K562 (cell line): ENCODE measurements around the gene RHOT1. TPM values are rescaled to one million over a fixed set of nuclear protein-coding genes. Genes with fewer than 3 reads are reported as not detected.

Source experiments
- ATAC-seq: fragments of 200-7000 bp; cut with Tn5 transposase; 3 replicates; pipeline ENCODE4 v1.9.1; 2020; ENCODE audit warnings: moderate library complexity
- BruUV-seq: library from RNA; stranded (reverse); fragments of 400-500 nt; replicated peaks from 2 replicates; lab custom pipeline; 2021; lab: Mats Ljungman, UMichigan
- CTCF ChIA-PET: fragments of 300-600 bp; formaldehyde crosslinking; extraction: SDS; loops from one replicate; lab custom pipeline; 2021; ENCODE audit warnings: low intra/inter-chr PET ratio; lab: Yijun Ruan, JAX
- POLR2A ChIA-PET: fragments of 300-600, 350-650 bp; sonication (Branson Sonifier 250); formaldehyde crosslinking; extraction: SDS; loops from one replicate; lab custom pipeline; 2021; ENCODE audit warnings: antibody characterized with exemption, inconsistent platforms; lab: Yijun Ruan, JAX
- DNase-seq, 4 experiments: peaks; one replicate each; pipeline versions ENCODE4 v3.0.0 to v3.0.0-alpha.2; 2011 to 2018; ENCODE audit warnings: low spot score in 3 of 4, mixed read lengths in 3 of 4; ENCODE audit errors: extremely low read depth in 1 of 4
- FAIRE-seq: peaks from 2 replicates; lab custom pipeline; 2011; peaks lifted over from hg19 to GRCh38; lab: Jason Lieb, UNC
- H2AFZ ChIP-seq: 2 replicates; pipeline ENCODE4 v1.6.0; 2011; ENCODE audit warnings: low read depth, low read length, control low read depth, inconsistent platforms
- H3K27ac ChIP-seq: fragments of 200-600 bp; 3 replicates; pipeline ENCODE4 v1.8.0; 2011; ENCODE audit warnings: low read depth, mild to moderate bottlenecking, control low read depth, inconsistent platforms, low read length, moderate library complexity, mixed read lengths; ENCODE audit errors: extremely low read depth
- H3K27me3 ChIP-seq, 2 experiments: fragments of 300-600 bp in 1 of 2; 2 replicates in 1 of 2; 3 replicates in 1 of 2; pipeline versions ENCODE4 v1.6.0 to v1.8.0; 2011; ENCODE audit warnings: inconsistent platforms in 2 of 2, low read length in 2 of 2, mild to moderate bottlenecking in 1 of 2, mixed read lengths in 1 of 2, moderate library complexity in 1 of 2; ENCODE audit not compliant: control insufficient read depth in 2 of 2, insufficient read depth in 2 of 2
- H3K36me3 ChIP-seq: fragments of 300-600 bp; 3 replicates; pipeline ENCODE4 v1.8.0; 2011; ENCODE audit warnings: mild to moderate bottlenecking, low read length, inconsistent platforms; ENCODE audit not compliant: control insufficient read depth, insufficient read depth
- H3K4me1 ChIP-seq, 2 experiments: fragments of 200-600 bp in 1 of 2; replicated peaks in 1 of 2; 2 replicates in 1 of 2; 3 replicates in 1 of 2; pipeline versions ENCODE4 v1.5.1 to v1.8.0; 2011; ENCODE audit warnings: inconsistent platforms in 2 of 2, low read length in 2 of 2, mild to moderate bottlenecking in 1 of 2, mixed read lengths in 1 of 2, moderate library complexity in 1 of 2; ENCODE audit not compliant: control insufficient read depth in 2 of 2, insufficient read depth in 2 of 2
- H3K4me2 ChIP-seq: 2 replicates; pipeline ENCODE4 v1.6.1; 2011; ENCODE audit warnings: low read length, control low read depth, inconsistent platforms, mixed read lengths; ENCODE audit not compliant: insufficient read depth
- H3K4me3 ChIP-seq: fragments of 200-600 bp; sonication (generic), shearing (Covaris generic); 2 replicates; pipeline ENCODE4 v1.5.1; 2016; ENCODE audit warnings: control low read depth, inconsistent platforms
- H3K79me2 ChIP-seq: fragments of 200-600 bp; 3 replicates; pipeline ENCODE4 v1.8.0; 2011; ENCODE audit warnings: low read length, inconsistent platforms; ENCODE audit not compliant: control insufficient read depth, insufficient read depth
- H3K9ac ChIP-seq, 2 experiments: 2 replicates each; pipeline versions ENCODE4 v1.6.0 to v1.6.1; 2011; ENCODE audit warnings: low read depth in 2 of 2, low read length in 2 of 2, control low read depth in 1 of 2, inconsistent platforms in 1 of 2, mild to moderate bottlenecking in 1 of 2, mixed read lengths in 1 of 2; ENCODE audit not compliant: insufficient read depth in 1 of 2
- H3K9me1 ChIP-seq: one replicate; pipeline ENCODE4 v1.6.0; 2011; ENCODE audit warnings: inconsistent platforms, mild to moderate bottlenecking, low read length, moderate library complexity; ENCODE audit not compliant: control insufficient read depth, insufficient read depth
- H3K9me3 ChIP-seq: replicated peaks from 2 replicates; pipeline ENCODE4 v1.5.1; 2011; ENCODE audit warnings: low read depth, low read length, inconsistent platforms; ENCODE audit not compliant: control insufficient read depth, insufficient read depth
- H4K20me1 ChIP-seq: replicated peaks from 2 replicates; pipeline ENCODE4 v1.6.1; 2011; ENCODE audit warnings: low read length, inconsistent platforms, mixed read lengths; ENCODE audit not compliant: control insufficient read depth, insufficient read depth
- CC2D1A ChIP-seq: fragments of 450-650 bp; IDR thresholded peaks from 2 replicates; pipeline ENCODE4 v1.6.1; 2017; ENCODE audit warnings: mild to moderate bottlenecking
- MITF ChIP-seq: IDR thresholded peaks from 2 replicates; pipeline ENCODE4 v1.6.1; 2014; ENCODE audit warnings: antibody characterized with exemption
- NKRF ChIP-seq: fragments of 450-650 bp; IDR thresholded peaks from 2 replicates; pipeline ENCODE4 v1.6.1; 2016; ENCODE audit warnings: borderline replicate concordance
- SIX5 ChIP-seq, 2 experiments: IDR thresholded peaks; 2 replicates each; pipeline ENCODE4 v1.6.1; 2011; ENCODE audit warnings: low read length in 2 of 2, borderline replicate concordance in 1 of 2, low read depth in 1 of 2, mild to moderate bottlenecking in 1 of 2, moderate library complexity in 1 of 2; ENCODE audit not compliant: insufficient read depth in 1 of 2
- TCFL5 ChIP-seq: fragments of 250-450 bp; sonication (Bioruptor Pico); conservative IDR thresholded peaks from 2 replicates; pipeline ENCODE4 v1.6.1; 2021; ENCODE audit warnings: mild to moderate bottlenecking, moderate library complexity, matching md5 sums
- YBX1 ChIP-seq: fragments of 450-650 bp; IDR thresholded peaks from 2 replicates; pipeline ENCODE4 v1.7.1; 2016; ENCODE audit warnings: mild to moderate bottlenecking
- WGBS: fragments of 100-300 bp; shearing (Covaris generic); methylation state at CpG from one replicate; pipeline ENCODE4 v1.1.6; 2016; ENCODE audit warnings: low coverage, mixed read lengths; ENCODE audit not compliant: insufficient coverage; ENCODE audit errors: missing lambda C conversion rate; 5-methylcytosine and 5-hydroxymethylcytosine counted together
- in situ Hi-C: fragments of 300-500 bp; cut with MboI; formaldehyde crosslinking; loops from 4 replicates; pipeline ENCODE4 v1.15.0; 2018; ENCODE audit warnings: inconsistent platforms, mixed read lengths
- intact Hi-C: fragments of 100-400 bp; cut with micrococcal nuclease; formaldehyde crosslinking; loops from 2 replicates; pipeline ENCODE4 v1.14.2; 2022
- polyA plus RNA-seq, 8 experiments: library from polyadenylated mRNA; depleted of rRNA in 4 of 8; stranded (reverse) in 5 of 8; unstranded in 3 of 8; fragments of >200 nt; fragmentation: Nextera tagmentation in 2 of 8; fragmentation: Illumina TruSeq in 1 of 8; extraction: Ambion mirVana in 2 of 8; extraction: Trizol in 1 of 8; gene quantifications; 2 replicates each; pipeline versions ENCODE4 v1.2.1 to v1.2.3, GENCODE V29; 2011 to 2014; ENCODE audit warnings: inconsistent platforms in 1 of 8, missing spikeins in 1 of 8
- total RNA-seq, 7 experiments: library from RNA; depleted of rRNA in 6 of 7; stranded (reverse); fragments of >200 nt in 6 of 7; fragmentation: Illumina TruSeq in 2 of 7; extraction: Trizol in 2 of 7; gene quantifications; 2 replicates each; pipeline versions ENCODE4 v1.2.1 to v1.2.3, GENCODE V29; 2011 to 2021; ENCODE audit warnings: low replicate concordance in 1 of 7

Gene RHOT1
- total and polyA plus RNA-seq, 9 of the 15 experiments (the other 6 are each of a cell fraction or from before 2014, with no cell fraction given): 23.0 to 101 (median 32.2) TPM

DNA sequence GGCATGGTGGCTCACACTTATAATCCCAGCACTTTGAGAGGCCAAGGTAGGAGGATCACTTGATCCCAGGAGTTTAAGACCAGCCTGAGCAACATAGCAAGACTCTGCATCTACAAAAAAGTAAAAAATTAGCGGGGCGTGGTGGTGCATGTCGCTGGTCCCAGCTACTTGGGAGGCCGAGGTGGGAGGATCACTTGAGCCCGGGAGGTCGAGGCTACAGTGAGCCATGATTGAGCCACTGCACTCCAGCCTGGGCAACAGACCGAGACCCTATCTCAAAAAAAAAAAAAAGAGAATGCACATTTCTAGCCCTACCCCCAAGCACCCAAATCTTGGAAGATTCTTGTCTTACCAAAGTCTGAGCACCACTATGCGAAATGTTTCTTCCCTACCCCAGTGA, 15.6 kb upstream of the RHOT1 start:
- CTCF ChIA-PET: no interaction called here
- POLR2A ChIA-PET: no interaction called here
- Histone ChIP-seq H3K4me3 (no peak overlapping the region), H2AFZ (peak overlapping the region; percentile 100), H3K9me3 (no peaks in the 10 kb centered on the region), H3K79me2 (0 out of 3 replicates have a peak, but pooled peaks cover 5% of the 10 kb centered on the region), H3K9ac (no peak overlapping the region), H3K27ac (peak overlapping the region; percentile 57; the same call in 1 of the 3 replicates), H4K20me1 (no peaks in the 10 kb centered on the region), H3K9me1 (no peaks in the 10 kb centered on the region), H3K27me3 (no peaks in the 10 kb centered on the region), H3K36me3 (no peaks in the 10 kb centered on the region), H3K4me2 (peak overlapping the region; percentile 80), H3K4me1 (peaks cover 14 to 15% of the 10 kb centered on the region in 2 experiments; a peak in 4 of 5 replicates)
- TF ChIP-seq YBX1 (no peak), MITF (no peak), SIX5 (IDR thresholded peaks at IDR 0.05; ENCODE audit: borderline replicate concordance in 1 of 2, insufficient read depth in 1 of 2, low read depth in 1 of 2, low read length in 2 of 2) (no peak), NKRF (no peak), CC2D1A (no peak), TCFL5 (CRISPR knock-in tag) (no peak)
- 81% methylated on average over 8 of the region's 8 CpGs for WGBS
- in situ Hi-C loops: loop anchor here (5.0 kb wide), 1 partner anchor 119 kb away; the partner anchor contains the start of gene LRRC37B
- DNase-seq (no peak), ATAC-seq (no peak), FAIRE-seq (no peak)
- BruUV-seq: no TSS peak
- intact Hi-C loops: no loop called here
